GM12891 (cell line): ENCODE results near the gene TBC1D30.

Experiments
- POLR2A ChIP-seq: IDR thresholded peaks from 2 replicates; pipeline ENCODE4 v1.6.1; 2011; ENCODE audit warnings: low read depth, low read length, control low read depth
- POLR2AphosphoS5 ChIP-seq: IDR thresholded peaks from 2 replicates; pipeline ENCODE4 v1.6.1; 2011; ENCODE audit warnings: low read depth, low read length, control low read depth

- TF ChIP-seq POLR2A: no peak
- no peak for TF ChIP-seq POLR2AphosphoS5
These were observed 82.7 kb downstream of the TBC1D30 start for GRCh38 chr12:64907097-64907496.
